ENCODE results near the gene MED12L. TPM values are rescaled to one million over a fixed set of nuclear protein-coding genes. Genes with fewer than 3 reads are reported as not detected.

The MED12L gene
- total RNA-seq, 1 experiment from 2014 or later = 2.7 TPM

- DNase-seq (ENCODE audit: low read depth) = no peak
These were observed 92.9 kb downstream of the MED12L start for GRCh38 chr3:151178208-151178845.

GRCh38 chr3:151182349-151183079 lies 97.0 kb downstream of the MED12L start:
- DNase-seq (ENCODE audit: low read depth) = no peak

GRCh38 chr3:151183265-151183671 lies 97.8 kb downstream of the MED12L start:
- DNase-seq (ENCODE audit: low read depth) = no peak

- no peak for DNase-seq (ENCODE audit: low read depth)
These were observed 105.6 kb downstream of the MED12L start for GRCh38 chr3:151191095-151191494.

GRCh38 chr3:151192545-151192944 lies 107.1 kb downstream of the MED12L start:
- DNase-seq (ENCODE audit: low read depth) = no peak

GRCh38 chr3:151195826-151196225 lies 110.4 kb downstream of the MED12L start:
- DNase-seq (ENCODE audit: low read depth) = no peak

- no peak for DNase-seq (ENCODE audit: low read depth)
These were observed 111.0 kb downstream of the MED12L start for GRCh38 chr3:151196434-151196833.

GRCh38 chr3:151197228-151197627 lies 111.8 kb downstream of the MED12L start:
- DNase-seq (ENCODE audit: low read depth) = no peak

- no peak for DNase-seq (ENCODE audit: low read depth)
These were observed 112.7 kb downstream of the MED12L start for GRCh38 chr3:151197981-151198767.

- no peak for DNase-seq (ENCODE audit: low read depth)
These were observed 113.4 kb downstream of the MED12L start for GRCh38 chr3:151198849-151199248.

GRCh38 chr3:151199554-151200438 lies 114.3 kb downstream of the MED12L start:
- no peak for DNase-seq (ENCODE audit: low read depth)

- DNase-seq (ENCODE audit: low read depth) = no peak
These were observed 115.1 kb downstream of the MED12L start for GRCh38 chr3:151200586-151200985.

- DNase-seq (ENCODE audit: low read depth) = no peak
These were observed 115.7 kb downstream of the MED12L start for GRCh38 chr3:151201051-151201730.

- DNase-seq (ENCODE audit: low read depth) = no peak
These were observed 117.6 kb downstream of the MED12L start, which contains the start of gene GPR171 for GRCh38 chr3:151203051-151203420. Gene GPR171, minus strand, starts transcription at chr3:151203216. Its CDS starts 3,830 bp downstream, at chr3:151199386.

- DNase-seq (ENCODE audit: low read depth) = no peak
These were observed 119.3 kb downstream of the MED12L start for GRCh38 chr3:151204530-151205402.

GRCh38 chr3:151205482-151205881 lies 120.0 kb downstream of the MED12L start:
- DNase-seq (ENCODE audit: low read depth) = no peak

- no peak for DNase-seq (ENCODE audit: low read depth)
These were observed 120.7 kb downstream of the MED12L start for GRCh38 chr3:151206201-151206600.

GRCh38 chr3:151209654-151210053 lies 124.2 kb downstream of the MED12L start:
- DNase-seq (ENCODE audit: low read depth) = no peak

GRCh38 chr3:151210676-151211381 lies 125.4 kb downstream of the MED12L start:
- DNase-seq (ENCODE audit: low read depth) = no peak

All from Daoy (cell line).